GM18870 (cell line): ENCODE measurements around the gene C11orf68.

Experiments used
- ATAC-seq: cut with Tn5 transposase; IDR thresholded peaks from one replicate; pipeline ENCODE4 v1.9.1; 2021; ENCODE audit warnings: moderate library complexity; ENCODE audit not compliant: unreplicated experiment

The C11orf68 gene

GRCh38 chr11:65944767-65945166 lies 25.9 kb upstream of the C11orf68 start:
- ATAC-seq, result no peak

- ATAC-seq, result no peak
Measured at GRCh38 chr11:65944191-65944590, 25.3 kb upstream of the C11orf68 start.

DNA sequence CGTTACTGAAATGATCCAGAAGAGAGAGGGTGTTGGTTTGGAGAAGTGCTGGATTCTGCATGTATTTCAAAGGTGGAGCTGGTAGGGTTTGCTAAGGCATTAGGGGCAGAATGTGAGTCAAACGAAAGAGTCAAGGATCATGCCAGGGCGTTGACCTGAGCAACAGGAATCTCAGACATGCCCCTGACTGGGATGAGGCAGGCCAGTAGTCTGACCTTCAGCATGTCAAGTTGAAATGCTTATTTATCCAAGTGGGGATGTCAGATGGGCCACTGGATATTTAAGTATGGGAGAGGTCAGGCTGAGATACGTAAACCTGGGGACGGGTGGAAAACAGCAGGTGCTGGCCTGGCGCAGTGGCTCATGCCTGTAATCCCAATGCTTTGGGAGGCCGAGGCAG lies 23.7 kb upstream of the C11orf68 start:
- no peak for ATAC-seq

- ATAC-seq, result no peak
Measured at GRCh38 chr11:65941720-65942310, 23.0 kb upstream of the C11orf68 start.

- ATAC-seq, result no peak
Measured at GRCh38 chr11:65937766-65938165, 18.9 kb upstream of the C11orf68 start.

GRCh38 chr11:65934014-65934413 lies 15.2 kb upstream of the C11orf68 start:
- no peak for ATAC-seq

- no peak for ATAC-seq
Measured at GRCh38 chr11:65932558-65932919, 13.7 kb upstream of the C11orf68 start.

DNA sequence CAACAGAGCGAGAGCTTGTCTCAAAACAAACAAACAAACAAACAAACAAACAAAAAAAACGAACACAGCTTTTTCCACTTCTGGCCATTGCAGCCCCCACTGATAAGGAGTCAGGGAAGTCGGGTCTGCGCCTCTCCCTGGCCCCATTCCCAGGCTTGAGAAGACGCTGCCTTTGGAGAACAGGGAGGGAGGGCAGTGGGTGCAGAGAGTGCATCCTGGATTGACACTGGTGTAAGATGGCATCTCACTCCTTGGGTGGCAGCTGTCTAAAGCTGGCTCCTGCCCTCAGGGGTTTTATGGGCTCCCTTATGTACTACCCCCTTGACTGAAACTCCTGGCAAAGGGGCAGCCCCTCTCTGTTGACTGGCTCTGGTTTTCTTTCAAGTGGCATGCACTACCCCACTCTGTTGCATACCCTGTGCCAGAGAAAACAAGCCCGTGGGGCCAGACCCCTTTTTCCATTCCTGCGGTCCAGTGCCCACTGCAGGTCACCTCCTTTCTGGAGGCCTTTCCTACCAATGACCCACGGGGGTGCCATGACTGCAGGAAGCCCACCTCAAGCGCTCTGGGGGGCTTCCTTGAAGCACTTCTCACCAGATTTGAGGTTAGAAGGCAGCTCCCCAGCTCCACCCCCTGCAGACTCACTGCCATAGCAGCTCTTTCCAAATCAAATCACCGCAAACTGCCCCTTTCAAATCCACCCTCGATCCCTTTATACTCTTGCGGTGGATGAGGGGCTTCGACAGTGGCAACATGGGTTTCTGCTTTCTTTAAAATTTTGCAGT lies 13.1 kb upstream of the C11orf68 start:
- ATAC-seq, result no peak

- ATAC-seq, result no peak
Measured at GRCh38 chr11:65928667-65929066, 9.8 kb upstream of the C11orf68 start.

DNA sequence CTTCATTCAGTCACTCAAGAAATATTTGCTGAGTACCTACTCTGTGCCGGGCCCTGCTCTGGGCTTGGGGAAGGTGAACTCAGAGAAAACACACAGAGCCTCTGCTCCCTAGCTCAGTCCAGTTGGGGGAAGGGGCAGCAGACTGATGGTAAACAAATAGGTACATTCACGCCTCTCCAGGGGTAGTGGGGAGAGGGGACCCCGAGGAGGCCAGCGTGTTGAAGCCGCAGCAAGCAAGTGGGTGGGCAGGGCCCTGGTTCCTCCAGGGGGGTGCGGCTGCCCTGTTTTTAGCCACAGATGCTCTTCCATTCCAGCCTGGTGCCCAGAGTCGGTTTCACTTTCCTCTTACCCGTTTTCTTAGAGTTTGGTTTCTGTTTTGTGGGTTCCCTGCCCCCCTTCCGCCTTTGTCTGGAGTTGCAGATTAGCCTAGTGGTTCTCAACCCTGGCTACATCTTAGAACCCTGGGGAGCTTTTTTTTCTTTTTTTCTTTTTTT lies 9.1 kb upstream of the C11orf68 start:
- ATAC-seq, result peak; percentile 52

DNA sequence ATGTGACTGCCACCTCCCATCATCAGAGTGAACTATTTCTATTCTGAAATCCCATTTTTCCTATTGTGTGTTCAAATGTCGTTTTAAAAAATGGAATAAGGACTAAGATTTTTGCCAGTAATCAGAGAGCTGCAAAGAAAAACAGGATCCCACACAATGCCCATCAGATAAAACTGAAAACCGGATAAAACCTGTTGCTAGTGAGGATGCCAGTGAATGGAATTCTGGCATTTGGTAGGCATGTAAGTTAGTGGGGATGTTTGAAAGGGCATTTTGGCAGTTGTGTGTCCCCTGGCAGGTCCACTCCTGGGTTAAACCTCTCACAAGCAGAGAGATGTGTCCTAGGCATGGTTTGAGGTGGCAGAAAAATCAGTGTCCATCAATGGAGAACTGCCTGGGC lies 6.5 kb upstream of the C11orf68 start:
- no peak for ATAC-seq

GRCh38 chr11:65922565-65922964 lies 3.7 kb upstream of the C11orf68 start:
- no peak for ATAC-seq

DNA sequence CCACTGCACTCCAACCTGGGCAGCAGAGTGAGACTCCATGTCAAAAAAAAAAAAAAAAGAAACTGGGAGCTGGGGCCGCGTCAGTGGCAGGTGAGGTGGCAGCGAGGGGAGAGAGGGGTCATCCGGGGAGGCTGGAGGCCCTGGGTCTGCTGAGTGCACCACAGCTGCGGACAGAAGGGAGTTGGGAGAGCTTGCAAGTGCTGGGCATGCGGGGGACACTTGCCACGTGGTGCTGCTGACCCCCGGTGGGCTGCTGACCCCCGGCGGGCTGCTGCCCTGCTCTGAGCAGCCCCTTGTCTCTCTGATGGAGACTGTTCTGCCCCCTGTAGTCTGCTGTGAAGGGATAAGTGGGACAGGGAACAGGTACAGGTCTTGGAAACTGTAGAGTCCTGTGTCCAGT lies 3.0 kb upstream of the C11orf68 start:
- ATAC-seq, result no peak

DNA sequence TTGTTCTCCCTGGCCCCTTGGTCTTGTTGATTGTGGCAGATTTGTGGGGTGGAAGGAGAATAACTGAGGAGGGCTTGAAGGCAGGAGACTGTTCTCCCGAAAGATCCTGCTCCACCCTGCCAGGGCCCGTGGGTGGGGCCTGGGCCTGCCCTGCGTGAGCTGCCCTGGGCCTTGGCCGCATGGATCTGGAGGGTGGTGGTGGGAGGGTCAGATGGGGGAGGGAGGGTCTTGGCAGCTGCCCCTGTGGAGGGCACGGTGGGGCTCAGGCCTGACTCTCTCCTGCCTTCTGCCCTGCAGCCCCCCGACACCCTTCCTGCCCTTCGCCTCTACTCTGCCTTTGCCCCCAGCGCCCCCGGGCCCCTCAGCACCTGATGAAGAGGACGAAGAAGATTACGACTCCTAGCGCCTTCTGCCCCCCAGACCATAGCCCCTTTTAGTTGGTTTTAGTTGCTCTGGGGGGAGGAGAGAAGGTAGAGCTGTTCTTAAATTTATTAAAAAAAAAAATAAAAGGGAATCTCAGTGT lies 2.2 kb upstream of the C11orf68 start:
- no peak for ATAC-seq

DNA sequence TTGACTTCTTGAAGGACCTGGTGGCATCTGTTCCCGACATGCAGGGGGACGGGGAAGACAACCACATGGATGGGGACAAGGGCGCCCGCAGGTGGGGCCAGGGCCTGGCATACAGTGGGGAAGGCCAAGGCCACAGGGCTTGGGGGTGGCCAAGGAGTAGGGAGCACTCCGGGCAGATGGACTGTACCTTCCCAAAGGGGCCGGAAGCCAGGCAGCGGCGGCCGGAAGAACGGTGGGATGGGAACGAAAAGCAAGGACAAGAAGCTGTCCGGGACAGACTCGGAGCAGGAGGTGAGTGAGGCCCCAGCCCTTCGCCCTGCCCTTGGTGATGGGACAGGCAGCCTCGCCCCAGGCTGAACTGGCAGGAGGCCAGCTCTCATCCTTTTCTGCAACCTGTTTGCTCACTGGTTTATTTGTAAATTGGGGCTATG lies 1.5 kb upstream of the C11orf68 start:
- ATAC-seq, result no peak

GRCh38 chr11:65919573-65920371 lies 910 bp upstream of the C11orf68 start:
- ATAC-seq, result peak; percentile 42

DNA sequence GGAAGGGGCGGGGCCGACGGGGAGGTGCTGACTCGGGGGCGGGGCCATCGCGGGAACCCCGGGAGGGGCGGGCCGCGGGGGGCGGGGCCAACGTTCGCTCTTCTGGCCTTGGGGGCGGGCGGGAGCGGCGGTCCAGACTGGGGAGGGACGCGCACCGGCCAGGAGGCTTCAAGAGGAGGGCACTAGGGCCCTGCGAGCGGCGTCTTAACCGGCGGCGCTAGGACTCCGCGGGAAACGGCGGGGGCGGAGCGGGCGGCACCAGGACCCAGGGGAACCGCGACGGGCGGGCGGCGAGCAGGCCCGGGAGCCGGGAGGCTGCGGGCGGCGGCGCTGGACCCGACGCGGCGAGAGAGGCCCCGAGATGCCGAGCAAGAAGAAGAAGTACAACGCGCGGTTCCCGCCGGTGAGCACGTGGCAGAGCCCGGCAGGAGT lies 295 bp upstream of the C11orf68 start, which contains the start of gene DRAP1:
Gene DRAP1 (plus strand): TSS at position 286 of the 432 bp plus-strand sequence. CDS start 76 bp downstream, at position 362.
- peak; percentile 59 for ATAC-seq

DNA sequence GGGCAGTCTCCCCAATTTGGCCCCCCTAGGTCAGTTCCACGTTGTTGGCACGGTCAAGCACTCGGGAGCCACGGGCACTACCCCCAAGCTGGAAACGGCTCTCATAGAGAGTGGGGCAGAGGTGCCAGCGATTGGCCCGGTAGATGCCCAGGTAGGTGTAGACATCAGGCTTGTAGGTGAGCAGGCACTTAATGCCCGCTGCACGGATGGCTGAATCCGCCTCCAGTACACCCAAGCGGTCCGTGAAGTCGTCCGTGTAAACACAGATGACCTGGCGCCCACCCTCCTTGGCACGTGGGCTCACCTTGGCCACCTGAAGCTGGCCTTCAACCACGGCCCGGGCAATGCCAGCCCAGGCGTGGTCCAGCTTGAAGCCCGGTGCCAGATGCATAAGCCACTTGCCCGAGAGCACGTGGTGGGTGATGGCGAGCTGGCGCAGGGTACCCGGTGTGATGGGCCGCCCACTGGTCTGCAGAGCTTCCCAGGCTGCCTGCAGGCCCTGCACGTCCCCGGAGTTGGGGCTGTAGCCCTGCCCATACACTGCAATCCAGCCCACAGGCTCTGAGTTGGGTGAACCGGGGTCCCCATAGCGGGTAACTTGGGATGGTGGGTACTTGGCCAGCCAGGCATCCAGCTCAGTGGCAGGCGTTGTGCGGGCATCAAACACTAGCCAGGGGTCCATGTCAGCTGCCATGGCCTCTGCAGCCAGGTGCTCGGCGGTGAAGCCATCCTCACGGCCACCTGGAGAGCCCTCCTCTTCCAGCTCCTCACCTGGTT lies 1.2 kb downstream of the C11orf68 start:
- ATAC-seq, result no peak

GRCh38 chr11:65917077-65917433 lies 1.8 kb downstream of the C11orf68 start:
- no peak for ATAC-seq

DNA sequence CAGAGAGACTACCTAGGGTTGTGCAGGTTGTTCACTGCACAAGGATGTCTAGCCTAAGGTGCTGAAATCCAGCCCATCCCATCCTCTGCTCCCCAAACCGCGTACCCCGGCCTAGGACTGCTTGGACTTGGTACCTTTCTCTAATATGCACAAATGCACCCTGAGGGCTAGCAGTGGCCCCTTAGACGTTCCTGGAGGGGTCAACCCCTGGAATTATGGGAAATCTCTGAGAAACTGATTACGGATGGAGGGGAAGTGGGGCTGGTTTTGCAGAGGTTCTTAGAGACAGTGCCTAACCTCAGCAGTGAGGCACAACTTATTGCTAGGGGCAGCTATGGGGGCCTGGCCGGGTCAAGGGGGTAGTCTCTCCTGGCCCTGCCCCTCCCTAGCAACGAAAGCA lies 2.5 kb downstream of the C11orf68 start:
- ATAC-seq, result no peak

- no peak for ATAC-seq
Measured at GRCh38 chr11:65915821-65916251, 3.0 kb downstream of the C11orf68 start.
